Caco-2 (cell line): ENCODE measurements around the gene RNF217. TPM values are rescaled to one million over a fixed set of nuclear protein-coding genes. Genes with fewer than 3 reads are reported as not detected.

Experiments
- BruUV-seq: library from RNA; stranded (reverse); fragments of 400-500 nt; replicated peaks from 2 replicates; lab custom pipeline; 2021; lab: Mats Ljungman, UMichigan
- CTCF ChIA-PET: fragments of 300-600 bp; sonication (Branson Sonifier 250); formaldehyde crosslinking; loops from one replicate; lab custom pipeline; 2022; ENCODE audit warnings: antibody characterized with exemption; lab: Charles Lee
- POLR2A ChIA-PET: fragments of 300-600 bp; sonication (Branson Sonifier 250); formaldehyde crosslinking; loops from one replicate; lab custom pipeline; 2022; ENCODE audit warnings: antibody characterized with exemption; lab: Charles Lee
- DNase-seq, 2 experiments: peaks; one replicate each; pipeline versions ENCODE4 v3.0.0 to v3.0.0-alpha.2; 2020 to 2022
- H3K27me3 ChIP-seq: replicated peaks from 2 replicates; pipeline ENCODE4 v1.6.0; 2011; ENCODE audit warnings: low read length; ENCODE audit not compliant: control insufficient read depth, insufficient read depth
- H3K36me3 ChIP-seq: 2 replicates; pipeline ENCODE4 v1.5.1; 2011; ENCODE audit warnings: low read length; ENCODE audit not compliant: control insufficient read depth, insufficient read depth
- H3K4me1 ChIP-seq: fragments of 250-450 bp; sonication (Bioruptor Pico); 2 replicates; pipeline ENCODE4 v1.5.1; 2020; ENCODE audit warnings: mild to moderate bottlenecking
- H3K4me3 ChIP-seq: 2 replicates; pipeline ENCODE4 v1.5.1; 2011; ENCODE audit warnings: low read depth, mild to moderate bottlenecking, control low read depth, low read length
- H3K9me3 ChIP-seq: fragments of 250-450 bp; sonication (Bioruptor Pico); 2 replicates; pipeline ENCODE4 v1.5.1; 2020; ENCODE audit warnings: mild to moderate bottlenecking, moderate library complexity
- H3K27ac Mint-ChIP-seq: one replicate; pipeline ENCODE4 v1.8.0; 2022; ENCODE audit warnings: mixed read lengths; ENCODE audit not compliant: unreplicated experiment
- H3K27me3 Mint-ChIP-seq: one replicate; pipeline ENCODE4 v1.8.0; 2022; ENCODE audit warnings: mixed read lengths; ENCODE audit not compliant: insufficient read depth, unreplicated experiment
- H3K36me3 Mint-ChIP-seq: one replicate; pipeline ENCODE4 v1.8.0; 2022; ENCODE audit warnings: mild to moderate bottlenecking, mixed read lengths; ENCODE audit not compliant: insufficient read depth, unreplicated experiment
- H3K4me1 Mint-ChIP-seq: one replicate; pipeline ENCODE4 v1.8.0; 2022; ENCODE audit warnings: low read depth, mixed read lengths; ENCODE audit not compliant: unreplicated experiment
- H3K4me3 Mint-ChIP-seq: one replicate; pipeline ENCODE4 v1.8.0; 2022; ENCODE audit warnings: mild to moderate bottlenecking, moderate library complexity, mixed read lengths; ENCODE audit not compliant: unreplicated experiment
- H3K9me3 Mint-ChIP-seq: one replicate; pipeline ENCODE4 v1.8.0; 2022; ENCODE audit warnings: mixed read lengths; ENCODE audit not compliant: unreplicated experiment
- intact Hi-C: fragments of 100-400 bp; cut with micrococcal nuclease; formaldehyde crosslinking; loops from one replicate; pipeline ENCODE4 v1.10.0; 2022; ENCODE audit not compliant: unreplicated experiment
- total RNA-seq: library from RNA; stranded (reverse); gene quantifications from 2 replicates; pipeline ENCODE4 v1.2.3, GENCODE V29; 2022
- TF ChIP-seq, protein P1 (sequence below), 2 experiments: fragments of 200-600 bp in 1 of 2; IDR thresholded peaks; 1 replicate in 1 of 2; 2 replicates in 1 of 2; pipeline versions ENCODE4 v1.5.1 to v1.8.0; 2011 to 2022; ENCODE audit warnings: antibody characterized with exemption in 1 of 2, control low read depth in 1 of 2, inconsistent platforms in 1 of 2, low read depth in 1 of 2, low read length in 1 of 2, mild to moderate bottlenecking in 1 of 2, moderate library complexity in 1 of 2; ENCODE audit not compliant: insufficient read depth in 1 of 2, severe bottlenecking in 1 of 2, unreplicated experiment in 1 of 2

RNF217 gene
- total RNA-seq, 1 experiment from 2014 or later, result 0.09 TPM

DNA sequence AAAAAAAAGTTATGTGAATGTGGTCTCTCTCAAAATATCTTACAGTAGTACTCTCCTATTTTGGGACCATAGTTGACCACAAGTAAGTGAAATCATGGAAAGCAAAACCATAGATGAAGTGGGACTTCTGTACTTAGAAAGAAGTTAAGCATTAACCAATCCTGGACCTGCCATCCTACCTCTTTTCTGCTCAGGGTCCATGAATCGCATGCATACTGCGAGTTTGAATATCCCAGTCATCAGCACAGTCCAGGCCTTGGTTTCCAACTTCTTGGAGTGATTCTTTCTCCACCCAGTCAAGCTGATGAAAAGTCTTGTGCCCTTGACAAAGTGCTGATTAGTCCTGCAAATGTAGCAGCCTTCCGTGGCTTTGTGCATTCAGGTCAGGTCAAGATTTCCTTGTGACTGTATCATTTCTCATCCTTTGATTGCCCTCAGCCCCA, 46.0 kb downstream of the RNF217 start:
- no peaks in the 10 kb centered on the region for H3K9me3 ChIP-seq
- no peak for DNase-seq
- H3K4me1 ChIP-seq, result no peaks in the 10 kb centered on the region
- intact Hi-C loops, result no loop called here
- no peaks in the 10 kb centered on the region for H3K27me3 ChIP-seq
- H3K9me3 Mint-ChIP-seq, result no peaks in the 10 kb centered on the region
- ChIA-PET CTCF (no interaction called here), POLR2A (no interaction called here)
- H3K27me3 Mint-ChIP-seq, result no peaks in the 10 kb centered on the region
- no TSS peak for BruUV-seq
- no peak overlapping the region for H3K4me3 Mint-ChIP-seq
- no peaks in the 10 kb centered on the region for H3K36me3 Mint-ChIP-seq
- TF ChIP-seq, protein P1, sequence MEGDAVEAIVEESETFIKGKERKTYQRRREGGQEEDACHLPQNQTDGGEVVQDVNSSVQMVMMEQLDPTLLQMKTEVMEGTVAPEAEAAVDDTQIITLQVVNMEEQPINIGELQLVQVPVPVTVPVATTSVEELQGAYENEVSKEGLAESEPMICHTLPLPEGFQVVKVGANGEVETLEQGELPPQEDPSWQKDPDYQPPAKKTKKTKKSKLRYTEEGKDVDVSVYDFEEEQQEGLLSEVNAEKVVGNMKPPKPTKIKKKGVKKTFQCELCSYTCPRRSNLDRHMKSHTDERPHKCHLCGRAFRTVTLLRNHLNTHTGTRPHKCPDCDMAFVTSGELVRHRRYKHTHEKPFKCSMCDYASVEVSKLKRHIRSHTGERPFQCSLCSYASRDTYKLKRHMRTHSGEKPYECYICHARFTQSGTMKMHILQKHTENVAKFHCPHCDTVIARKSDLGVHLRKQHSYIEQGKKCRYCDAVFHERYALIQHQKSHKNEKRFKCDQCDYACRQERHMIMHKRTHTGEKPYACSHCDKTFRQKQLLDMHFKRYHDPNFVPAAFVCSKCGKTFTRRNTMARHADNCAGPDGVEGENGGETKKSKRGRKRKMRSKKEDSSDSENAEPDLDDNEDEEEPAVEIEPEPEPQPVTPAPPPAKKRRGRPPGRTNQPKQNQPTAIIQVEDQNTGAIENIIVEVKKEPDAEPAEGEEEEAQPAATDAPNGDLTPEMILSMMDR (IDR thresholded peaks at IDR 0.05; ENCODE audit: insufficient read depth in 1 of 2, low read depth in 1 of 2, low read length in 1 of 2, severe bottlenecking in 1 of 2, unreplicated experiment in 1 of 2), result no peak
- H3K27ac Mint-ChIP-seq, result no peak overlapping the region
- H3K4me1 Mint-ChIP-seq, result no peaks in the 10 kb centered on the region
- no peak overlapping the region for H3K4me3 ChIP-seq
- H3K36me3 ChIP-seq, result no peaks in the 10 kb centered on the region

DNA sequence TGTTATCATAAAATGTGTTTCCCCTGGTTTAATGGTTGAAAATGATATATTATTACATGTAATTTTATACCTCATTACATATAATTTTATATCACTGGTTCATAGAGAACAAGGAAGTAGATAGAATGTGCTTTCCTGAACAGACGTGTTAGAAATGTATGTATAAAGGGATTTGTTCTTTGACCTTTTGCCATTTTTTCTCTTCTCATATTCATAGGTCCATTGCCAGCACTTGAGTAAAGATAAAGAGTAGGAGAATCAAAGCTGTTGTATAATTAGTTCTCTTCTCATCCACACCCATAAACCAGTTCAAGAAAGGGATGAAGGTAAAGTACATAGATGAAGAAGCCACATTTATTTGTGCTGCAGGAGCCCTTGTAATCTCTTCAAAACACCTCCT, 46.7 kb downstream of the RNF217 start:
- H3K36me3 ChIP-seq, result no peaks in the 10 kb centered on the region
- ChIA-PET POLR2A (no interaction called here), CTCF (no interaction called here)
- H3K9me3 ChIP-seq, result no peaks in the 10 kb centered on the region
- no peak overlapping the region for H3K27ac Mint-ChIP-seq
- no peak for DNase-seq
- H3K4me3 Mint-ChIP-seq, result no peak overlapping the region
- no peak overlapping the region for H3K4me3 ChIP-seq
- TF ChIP-seq, protein P1 (IDR thresholded peaks at IDR 0.05; ENCODE audit: insufficient read depth in 1 of 2, low read depth in 1 of 2, low read length in 1 of 2, severe bottlenecking in 1 of 2, unreplicated experiment in 1 of 2), result no peak
- H3K27me3 ChIP-seq, result no peaks in the 10 kb centered on the region
- no peaks in the 10 kb centered on the region for H3K9me3 Mint-ChIP-seq
- BruUV-seq, result no TSS peak
- no peaks in the 10 kb centered on the region for H3K4me1 Mint-ChIP-seq
- no peaks in the 10 kb centered on the region for H3K36me3 Mint-ChIP-seq
- H3K4me1 ChIP-seq, result no peaks in the 10 kb centered on the region
- intact Hi-C loops, result no loop called here
- H3K27me3 Mint-ChIP-seq, result no peaks in the 10 kb centered on the region

GRCh38 chr6:125009578-125009977, 47.3 kb downstream of the RNF217 start:
- H3K27ac Mint-ChIP-seq, result no peak overlapping the region
- no peak for DNase-seq
- H3K27me3 Mint-ChIP-seq, result no peaks in the 10 kb centered on the region
- Histone ChIP-seq H3K4me3 (no peak overlapping the region), H3K36me3 (no peaks in the 10 kb centered on the region), H3K4me1 (no peaks in the 10 kb centered on the region), H3K9me3 (no peaks in the 10 kb centered on the region), H3K27me3 (no peaks in the 10 kb centered on the region)
- BruUV-seq, result no TSS peak
- H3K9me3 Mint-ChIP-seq, result no peaks in the 10 kb centered on the region
- no peak overlapping the region for H3K4me3 Mint-ChIP-seq
- ChIA-PET CTCF (no interaction called here), POLR2A (no interaction called here)
- intact Hi-C loops, result no loop called here
- no peaks in the 10 kb centered on the region for H3K36me3 Mint-ChIP-seq
- no peaks in the 10 kb centered on the region for H3K4me1 Mint-ChIP-seq
- TF ChIP-seq, protein P1 (IDR thresholded peaks at IDR 0.05; ENCODE audit: insufficient read depth in 1 of 2, low read depth in 1 of 2, low read length in 1 of 2, severe bottlenecking in 1 of 2, unreplicated experiment in 1 of 2), result no peak
